ENCODE data around the gene KRABD2.
A peak's percentile ranks its signal among the peaks of the same experiment; 100 is the strongest.
"Not testable (repeated sequence)": the region's sequence is repeated elsewhere in the genome, so short reads cannot be mapped to it uniquely, and the experiment has no call there.

KRABD2 gene

GRCh38 chr17:8382052-8382879, 5.8 kb upstream of the KRABD2 start:
- peaks cover 0 to 28% (median 13%) of the 10 kb centered on the region in 4 donors for H3K4me1 ChIP-seq
- H3K36me3 ChIP-seq = peaks cover 10 to 45% (median 27%) of the 10 kb centered on the region in 4 donors
- intact Hi-C loops (cut with DNase I) = no loop called here
- no peaks in the 10 kb centered on the region for H3K9me3 ChIP-seq
- TF ChIP-seq CTCF (IDR thresholded peaks at IDR 0.05) (no peak), POLR2A (IDR thresholded peaks at IDR 0.05) (no peak)
- peak overlapping the region in 1 of 3 donors; percentile 75 for H3K27ac ChIP-seq
- DNase-seq (no peak), ATAC-seq (no peak)
- 21% methylated on average over 26 of the region's 27 CpGs for WGBS (ENCODE audit: insufficient coverage, low coverage, low lambda C conversion rate, missing lambda C conversion rate)
- H3K27me3 ChIP-seq = no peaks in the 10 kb centered on the region
- peak overlapping the region; percentile 64 to 90 (median 73) for H3K4me3 ChIP-seq

- intact Hi-C loops (cut with DNase I) = no loop called here
- Histone ChIP-seq H3K27me3 (no peaks in the 10 kb centered on the region), H3K9me3 (no peaks in the 10 kb centered on the region), H3K4me3 (no peak overlapping the region), H3K27ac (no peak overlapping the region), H3K36me3 (peaks cover 10 to 48% (median 27%) of the 10 kb centered on the region in 4 donors), H3K4me1 (peaks cover 0 to 35% (median 18%) of the 10 kb centered on the region in 4 donors)
- no peak for TF ChIP-seq POLR2A (IDR thresholded peaks at IDR 0.05)
- TF ChIP-seq CTCF (IDR thresholded peaks at IDR 0.05) = no peak
- 56% methylated on average over 3 of the region's 3 CpGs for WGBS (ENCODE audit: insufficient coverage, low coverage, low lambda C conversion rate, missing lambda C conversion rate)
- DNase-seq = no peak
- no peak for ATAC-seq
These were observed 3.5 kb upstream of the KRABD2 start for GRCh38 chr17:8380049-8380448.

- H3K4me3 ChIP-seq = not testable (repeated sequence)
These were observed 1.6 kb upstream of the KRABD2 start for GRCh38 chr17:8378117-8378516.

DNA sequence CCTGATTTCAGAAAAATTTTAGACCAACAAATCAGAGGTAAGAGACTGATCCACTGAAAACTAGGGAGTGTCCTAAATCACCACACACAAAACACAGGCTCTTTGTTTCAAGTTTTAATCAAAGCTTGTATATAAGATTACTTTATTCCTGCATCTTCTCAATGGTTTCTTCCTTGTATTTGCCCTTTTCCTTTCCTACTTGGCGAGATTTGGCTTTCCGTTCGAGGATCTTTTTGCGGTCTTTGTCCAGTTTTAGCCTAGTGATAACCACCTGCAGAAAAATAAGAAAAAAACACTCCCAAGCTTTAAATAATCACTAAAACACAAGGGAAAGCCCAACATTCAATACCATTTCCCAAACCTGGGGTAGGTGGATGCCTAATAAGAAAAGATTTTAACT, 918 bp upstream of the KRABD2 start:
- peaks cover 10 to 48% (median 27%) of the 10 kb centered on the region in 4 donors for H3K36me3 ChIP-seq
- no peak overlapping the region for H3K4me3 ChIP-seq
- TF ChIP-seq CTCF (IDR thresholded peaks at IDR 0.05) (no peak), POLR2A (IDR thresholded peaks at IDR 0.05) (no peak)
- peaks cover 0 to 29% (median 18%) of the 10 kb centered on the region in 4 donors for H3K4me1 ChIP-seq
- ATAC-seq = no peak
- H3K9me3 ChIP-seq = no peaks in the 10 kb centered on the region
- no peak for DNase-seq
- intact Hi-C loops (cut with DNase I) = no loop called here
- 91% methylated on average over 4 of the region's 4 CpGs for WGBS (ENCODE audit: insufficient coverage, low coverage, low lambda C conversion rate, missing lambda C conversion rate)
- H3K27me3 ChIP-seq = no peaks in the 10 kb centered on the region
- H3K27ac ChIP-seq = no peak overlapping the region

More at GRCh38 chr17:8378117-8378516, 1.6 kb upstream of the KRABD2 start:
- WGBS (ENCODE audit: insufficient coverage, low coverage, low lambda C conversion rate, missing lambda C conversion rate) = 75% methylated on average over 8 of the region's 8 CpGs
- DNase-seq; ATAC-seq; H3K27ac ChIP-seq; H3K27me3 ChIP-seq; H3K9me3 ChIP-seq; intact Hi-C loops (cut with DNase I): not testable (repeated sequence)
- peaks cover 10 to 48% (median 27%) of the 10 kb centered on the region in 4 donors for H3K36me3 ChIP-seq
- peaks cover 0 to 29% (median 18%) of the 10 kb centered on the region in 4 donors for H3K4me1 ChIP-seq

GRCh38 chr17:8375738-8376259, 705 bp downstream of the KRABD2 start:
- 13% methylated on average over 17 of the region's 18 CpGs for WGBS (ENCODE audit: insufficient coverage, low coverage, low lambda C conversion rate, missing lambda C conversion rate)

DNA sequence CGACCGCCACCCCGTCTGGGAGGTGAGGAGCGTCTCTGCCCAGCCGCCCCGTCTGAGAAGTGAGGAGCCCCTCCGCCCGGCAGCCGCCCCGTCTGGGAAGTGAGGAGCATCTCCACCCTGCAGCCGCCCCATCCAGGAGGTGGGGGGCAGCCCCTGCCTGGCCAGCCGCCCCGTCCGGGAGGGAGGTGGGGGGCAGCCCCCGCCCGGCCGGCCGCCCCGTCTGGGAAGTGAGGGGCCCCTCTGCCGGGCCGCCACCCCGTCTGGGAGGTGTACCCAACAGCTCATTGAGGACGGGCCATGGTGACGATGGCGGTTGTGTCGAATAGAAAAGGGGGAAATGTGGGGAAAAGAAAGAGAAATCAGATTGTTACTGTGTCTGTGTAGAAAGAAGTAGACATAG, 2.6 kb downstream of the KRABD2 start:
- ATAC-seq; H3K9me3 ChIP-seq; H3K4me3 ChIP-seq; intact Hi-C loops (cut with DNase I); H3K27me3 ChIP-seq; H3K27ac ChIP-seq; DNase-seq: not testable (repeated sequence)
- no CpG with 5 or more reads among the region's 26 CpGs for WGBS (ENCODE audit: insufficient coverage, low coverage, low lambda C conversion rate, missing lambda C conversion rate)
- peaks cover 0 to 14% (median 5%) of the 10 kb centered on the region in 4 donors for H3K4me1 ChIP-seq
- H3K36me3 ChIP-seq = peaks cover 4 to 32% (median 14%) of the 10 kb centered on the region in 4 donors

More at GRCh38 chr17:8375738-8376259, 705 bp downstream of the KRABD2 start:
- Histone ChIP-seq H3K27ac (peak overlapping the region; percentile 49 to 66 (median 57)), H3K9me3 (no peaks in the 10 kb centered on the region), H3K4me1 (peaks cover 0 to 14% (median 8%) of the 10 kb centered on the region in 4 donors), H3K27me3 (no peaks in the 10 kb centered on the region), H3K4me3 (peak overlapping the region; percentile 60 to 85 (median 73)), H3K36me3 (peaks cover 10 to 38% (median 23%) of the 10 kb centered on the region in 4 donors)
- DNase-seq (no peak), ATAC-seq (peak in 2 of 4 donors; percentile 1 to 5)
- TF ChIP-seq CTCF (IDR thresholded peaks at IDR 0.05) (no peak), POLR2A (IDR thresholded peaks at IDR 0.05) (no peak)
- intact Hi-C loops (cut with DNase I) = no loop called here
